Measurements from ENCODE around the gene CENPP.
"Not testable (repeated sequence)": the region's sequence is repeated elsewhere in the genome, so short reads cannot be mapped to it uniquely, and the experiment has no call there.

The CENPP gene

GRCh38 chr9:92558612-92559374 lies 233.0 kb downstream of the CENPP start:
- DNase-seq = no peak

- DNase-seq = no peak
Observed at GRCh38 chr9:92561374-92562330, 235.9 kb downstream of the CENPP start.

DNA sequence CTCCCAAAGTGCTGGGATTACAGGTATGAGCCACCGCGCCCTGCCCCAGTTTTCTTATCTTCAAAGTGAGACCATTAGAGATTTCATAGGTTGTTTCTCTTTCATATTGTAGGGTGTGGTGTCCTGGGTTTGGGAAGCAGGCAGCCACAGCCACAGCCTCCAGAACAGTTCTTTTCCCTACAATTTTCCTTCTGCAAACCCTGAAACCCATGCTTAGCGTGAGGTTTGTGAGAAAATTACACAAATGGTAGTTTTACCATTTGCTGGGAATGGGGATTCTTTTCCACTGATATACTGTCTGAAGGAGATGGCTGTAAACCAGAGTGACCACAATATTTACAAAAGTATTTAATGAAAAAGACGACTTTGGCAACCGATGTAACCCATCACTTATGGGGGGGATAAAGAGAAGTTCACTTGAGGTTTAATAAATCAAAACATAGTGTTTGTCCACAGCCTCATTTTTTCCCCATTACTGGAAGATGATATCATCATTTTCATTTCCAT lies 236.8 kb downstream of the CENPP start:
- DNase-seq = no peak

DNA sequence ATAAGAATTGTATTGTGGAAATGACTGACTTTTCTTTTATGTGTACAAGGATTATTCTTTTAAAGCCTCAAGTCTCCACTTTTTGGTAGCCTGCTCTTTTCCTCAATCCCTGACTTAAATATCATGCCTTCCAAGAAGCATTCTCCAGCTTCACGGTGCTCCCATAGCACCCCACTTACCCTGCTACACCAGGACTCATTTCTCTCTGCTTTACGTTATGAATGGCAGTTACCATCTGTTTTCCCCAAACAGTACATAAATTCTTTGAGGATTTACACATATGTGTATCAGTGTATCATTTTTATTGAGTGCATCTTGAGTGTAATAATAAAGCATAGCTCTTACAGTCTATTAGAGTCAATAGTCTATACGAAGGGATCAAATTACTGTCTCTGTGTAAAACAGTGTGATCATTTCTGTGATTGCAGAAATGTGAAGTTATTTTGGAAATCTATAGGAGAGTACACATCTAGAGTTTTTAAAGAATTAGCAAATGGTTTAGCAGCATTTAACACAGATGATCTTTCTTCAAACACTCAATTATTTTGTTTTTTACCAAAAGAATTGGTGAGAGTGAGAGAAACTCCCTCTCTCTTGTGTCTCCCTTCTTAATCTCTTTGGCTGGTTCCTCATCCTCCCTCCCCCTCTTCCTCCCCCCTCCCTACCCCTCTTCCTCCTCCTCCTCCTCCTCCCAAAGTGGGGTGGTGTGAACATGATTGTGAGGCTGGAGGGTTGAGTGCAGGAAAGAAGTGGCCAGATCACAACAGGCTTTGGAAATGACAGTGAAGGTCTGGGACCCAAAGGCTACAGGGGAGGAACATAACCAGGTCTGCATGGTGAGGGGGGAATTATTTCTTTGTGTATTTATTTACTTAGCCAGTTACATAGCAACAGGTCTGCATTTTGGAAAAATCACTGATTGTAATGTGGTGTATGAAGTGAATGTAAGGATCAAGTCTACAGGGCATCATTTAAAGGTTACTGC lies 237.7 kb downstream of the CENPP start:
- no peak for DNase-seq

DNA sequence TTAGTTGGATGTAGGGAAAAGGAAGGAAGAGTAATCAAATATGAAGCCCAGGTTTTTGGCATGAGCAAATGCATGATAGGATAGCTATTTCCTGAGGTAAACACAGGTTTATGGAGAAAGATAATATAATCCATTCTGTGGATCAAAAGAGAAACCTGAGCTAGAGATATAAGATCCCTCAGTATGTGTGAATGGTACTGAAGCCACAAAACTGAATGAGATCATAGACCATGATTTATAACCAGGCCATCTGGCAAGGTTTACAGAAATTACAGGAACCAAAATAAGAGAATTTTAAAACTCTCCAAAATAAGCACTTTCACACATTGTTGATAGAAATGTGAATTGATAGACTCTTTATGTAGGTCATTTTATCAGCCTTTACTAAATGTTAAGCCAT lies 238.8 kb downstream of the CENPP start:
- DNase-seq = no peak

- DNase-seq = no peak
Observed at GRCh38 chr9:92564982-92565381, 239.2 kb downstream of the CENPP start.

DNA sequence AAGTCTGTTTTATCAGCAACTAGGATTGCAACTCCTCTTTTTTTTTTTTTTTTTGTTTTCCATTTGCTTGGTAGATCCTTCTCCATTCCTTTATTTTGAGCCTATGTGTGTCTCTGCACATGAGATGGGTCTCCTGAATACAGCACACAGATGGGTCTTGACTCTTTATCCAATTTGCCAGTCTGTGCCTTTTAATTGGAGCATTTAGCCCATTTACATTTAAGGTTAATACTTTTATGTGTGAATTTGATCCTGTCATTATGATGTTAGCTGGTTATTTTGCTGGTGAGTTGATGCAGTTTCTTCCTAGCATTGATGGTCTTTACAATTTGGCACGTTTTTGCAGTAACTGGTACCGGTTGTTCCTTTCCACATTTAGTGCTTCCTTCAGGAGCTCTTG lies 246.1 kb downstream of the CENPP start:
- not testable (repeated sequence) for DNase-seq

- DNase-seq = not testable (repeated sequence)
Observed at GRCh38 chr9:92573612-92574011, 247.9 kb downstream of the CENPP start.

DNA sequence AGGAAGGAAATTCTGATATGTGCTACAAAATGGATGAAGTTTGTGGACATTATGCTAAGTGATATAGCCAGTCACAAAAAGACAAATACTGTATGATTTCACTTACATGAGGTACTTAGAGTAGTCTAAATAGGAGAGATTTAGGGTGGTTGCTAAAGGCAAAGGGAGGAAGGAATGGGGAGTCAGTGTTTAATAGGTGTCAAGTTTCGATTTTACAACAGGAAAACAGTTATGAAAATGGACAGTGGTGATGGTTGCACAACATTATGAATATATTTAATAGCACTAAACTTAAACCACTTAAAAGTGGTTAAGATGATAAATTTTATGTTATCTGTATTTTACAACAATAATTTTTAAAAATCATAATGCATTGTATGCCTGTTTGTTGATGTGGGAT lies 250.4 kb downstream of the CENPP start:
- DNase-seq = no peak

DNA sequence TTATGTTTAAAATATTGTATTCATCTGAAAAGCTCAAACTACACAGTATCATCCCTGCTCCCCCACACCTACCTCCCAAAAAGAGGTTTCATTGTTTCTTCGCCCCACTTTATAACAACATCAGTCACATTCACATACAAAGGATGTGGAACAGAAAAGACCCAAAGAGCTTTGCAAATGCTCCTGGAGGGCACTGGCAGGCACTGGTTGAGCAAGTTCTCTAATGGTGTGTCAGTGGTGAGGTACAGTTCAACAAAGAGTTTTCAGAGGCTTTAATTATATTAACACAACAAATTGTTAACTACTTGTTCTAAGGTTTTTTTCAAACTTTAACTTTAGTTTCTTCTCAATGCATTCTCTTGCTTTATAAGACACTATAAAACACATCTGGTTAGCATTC lies 264.2 kb downstream of the CENPP start:
- no peak for DNase-seq

GRCh38 chr9:92590377-92590776 lies 264.6 kb downstream of the CENPP start:
- DNase-seq = no peak

GRCh38 chr9:92592537-92592936 lies 266.8 kb downstream of the CENPP start:
- DNase-seq = no peak

- no peak for DNase-seq
Observed at GRCh38 chr9:92592946-92593861, 267.5 kb downstream of the CENPP start.

- not testable (repeated sequence) for DNase-seq
Observed at GRCh38 chr9:92595075-92595474, 269.3 kb downstream of the CENPP start.

DNA sequence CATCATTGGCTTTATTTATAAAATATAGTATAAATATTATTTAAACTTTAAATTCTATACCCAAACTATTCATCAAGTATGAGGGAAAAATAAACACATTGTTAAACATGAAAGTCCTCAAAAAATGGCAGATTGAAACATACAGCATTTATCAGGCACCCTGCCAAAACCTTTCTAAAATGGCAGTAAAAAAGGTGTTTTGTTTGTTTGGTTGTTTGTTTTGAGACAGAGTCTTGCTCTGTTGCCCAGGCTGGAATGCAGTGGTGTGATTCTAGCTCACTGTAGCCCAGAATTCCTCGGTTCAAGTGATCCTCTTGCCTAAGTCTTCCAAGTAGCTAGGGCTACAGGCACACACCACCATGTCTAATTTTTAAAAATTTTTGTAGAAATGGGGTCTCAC lies 270.2 kb downstream of the CENPP start:
- no peak for DNase-seq

GRCh38 chr9:92598382-92598781 lies 272.6 kb downstream of the CENPP start:
- no peak for DNase-seq

DNA sequence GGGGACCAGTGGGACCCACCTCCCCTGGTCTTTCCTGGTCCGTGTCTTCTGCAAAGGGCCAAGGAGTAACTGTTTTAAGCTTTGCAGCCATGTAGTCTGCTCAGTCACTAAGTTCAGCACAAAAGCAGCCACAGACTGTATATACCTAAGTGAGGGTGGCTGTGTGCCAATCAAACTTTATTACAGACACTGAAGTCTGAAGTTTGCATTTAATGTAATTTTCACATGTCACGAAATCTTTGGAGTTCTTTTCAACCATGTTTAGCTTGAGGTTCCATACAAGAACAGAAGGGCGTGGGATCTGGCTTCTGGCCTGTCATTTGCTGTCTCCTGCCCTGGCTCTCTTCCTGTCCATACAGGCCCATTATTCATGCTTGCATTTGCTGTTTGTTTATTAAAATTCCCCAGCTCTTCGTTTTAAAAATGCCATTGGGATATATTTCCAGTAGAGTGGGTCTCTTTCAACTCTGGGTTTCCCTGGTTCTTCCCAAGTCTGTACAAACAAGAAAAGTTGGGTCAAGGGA lies 274.2 kb downstream of the CENPP start:
- no peak for DNase-seq

- DNase-seq = no peak
Observed at GRCh38 chr9:92600462-92601261, 274.9 kb downstream of the CENPP start.

DNA sequence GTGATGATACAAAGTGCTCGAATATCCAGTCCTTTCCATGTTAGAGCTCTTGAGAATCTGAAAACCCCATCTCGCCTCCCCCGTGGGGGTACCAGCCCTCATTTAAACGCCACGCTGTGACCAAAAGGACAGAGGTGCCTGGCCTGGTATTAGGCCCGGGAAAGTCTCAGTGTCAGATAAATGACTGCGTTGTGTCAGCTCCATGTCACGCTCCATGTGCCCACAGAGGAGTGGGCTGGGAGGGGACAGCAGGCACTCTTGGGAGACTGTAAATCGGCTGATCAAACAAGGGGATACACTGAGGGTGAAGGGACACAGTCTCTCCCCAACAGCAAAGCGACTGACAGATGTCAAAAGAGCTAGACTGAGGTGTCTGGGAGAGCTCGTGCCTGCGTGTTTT lies 275.7 kb downstream of the CENPP start:
- DNase-seq = no peak

- DNase-seq = no peak
Observed at GRCh38 chr9:92602413-92602812, 276.7 kb downstream of the CENPP start.
